ENCODE measurements around the gene CMIP.

GRCh38 chr16:81405702-81406113 is 38.9 kb upstream of the CMIP start:
- TF ChIP-seq CTCF (IDR thresholded peaks at IDR 0.05), result no peak
- no peak for TF ChIP-seq POLR2AphosphoS5 (IDR thresholded peaks at IDR 0.05)
- TF ChIP-seq POLR2A (IDR thresholded peaks at IDR 0.05), result no peak

Data from transverse colon (tissue), 4 donors.